HL-60 (cell line): ENCODE data around the gene IFI30.

Experiments used
- DNase-seq, 2 experiments: peaks; one replicate each; pipeline ENCODE4 v3.0.0-alpha.2; 2010 to 2020; ENCODE audit warnings: low read depth in 1 of 2, low spot score in 1 of 2
- H3K27ac ChIP-seq: fragments of 250-450 bp; sonication (Bioruptor Pico); replicated peaks from 2 replicates; pipeline ENCODE4 v1.5.1; 2020; ENCODE audit warnings: mild to moderate bottlenecking, moderate library complexity
- H3K27me3 ChIP-seq: fragments of 250-450 bp; sonication (Bioruptor Pico); 2 replicates; pipeline ENCODE4 v1.5.1; 2021; ENCODE audit warnings: mild to moderate bottlenecking, moderate library complexity; ENCODE audit not compliant: insufficient read depth, poor library complexity, severe bottlenecking
- H3K4me3 ChIP-seq: replicated peaks from 2 replicates; pipeline ENCODE4 v1.5.1; 2011; ENCODE audit warnings: mild to moderate bottlenecking, control low read depth, low read length; ENCODE audit not compliant: insufficient read depth
- CTCF ChIP-seq: IDR thresholded peaks from one replicate; pipeline ENCODE4 v1.5.1; 2011; ENCODE audit warnings: low read length, control low read depth, inconsistent platforms; ENCODE audit not compliant: insufficient read depth
- GABPA ChIP-seq: IDR thresholded peaks from 2 replicates; pipeline ENCODE4 v1.6.1; 2012; ENCODE audit warnings: low read depth
- POLR2AphosphoS5 ChIP-seq: IDR thresholded peaks from 2 replicates; pipeline ENCODE4 v1.6.1; 2012; ENCODE audit warnings: low read depth
- SPI1 ChIP-seq: IDR thresholded peaks from 2 replicates; pipeline ENCODE4 v1.6.1; 2012; ENCODE audit warnings: low read depth, mild to moderate bottlenecking, borderline replicate concordance
- long read RNA-seq: library from polyadenylated mRNA; unstranded; transcript quantifications from one replicate; pipeline ENCODE4 v2.0.0, GENCODE V29; 2020
- TF ChIP-seq, protein P1 (sequence below): IDR thresholded peaks from 2 replicates; pipeline ENCODE4 v1.6.1; 2012; ENCODE audit warnings: low read depth; ENCODE audit not compliant: insufficient replicate concordance

Gene IFI30
- long read RNA-seq, transcript IFI30-201 (7 exons, 1,134 nt) = major isoform, 121 of 122 reads
- long read RNA-seq, partial matches to known transcripts = 1 of 122 reads
- long read RNA-seq, other reads (novel, unspliced or antisense) = 0 of 122 reads

DNA sequence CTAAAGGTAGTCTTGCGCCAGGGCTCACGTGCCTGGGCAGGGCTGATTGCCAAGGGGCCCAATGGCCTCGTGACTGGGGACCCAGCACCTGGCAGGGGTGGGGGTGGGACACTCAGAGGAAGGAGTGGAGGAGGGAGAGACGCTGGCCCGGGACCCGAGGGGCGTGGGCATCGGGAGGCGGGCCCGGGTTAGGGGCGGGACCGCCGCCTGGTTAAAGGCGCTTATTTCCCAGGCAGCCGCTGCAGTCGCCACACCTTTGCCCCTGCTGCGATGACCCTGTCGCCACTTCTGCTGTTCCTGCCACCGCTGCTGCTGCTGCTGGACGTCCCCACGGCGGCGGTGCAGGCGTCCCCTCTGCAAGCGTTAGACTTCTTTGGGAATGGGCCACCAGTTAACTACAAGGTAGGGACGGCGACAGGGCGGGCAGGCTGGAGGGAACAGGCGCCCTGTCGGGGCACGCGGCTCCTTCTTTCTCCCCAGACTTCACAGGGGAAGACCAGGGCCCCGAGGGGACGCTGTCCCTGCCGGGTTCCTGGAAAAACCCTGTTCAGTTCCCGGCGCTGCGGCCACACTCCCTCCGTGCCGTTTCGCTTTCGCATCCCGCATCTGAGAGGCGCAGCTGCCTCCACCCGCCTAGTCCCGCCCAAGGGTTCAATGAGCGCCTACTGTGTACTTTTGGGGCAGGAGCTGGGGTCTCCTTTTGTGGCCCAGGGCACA is at the start of gene IFI30:
IFI30 (plus strand) TSS at position 242 of the 717 bp plus-strand sequence; CDS start at position 271, 29 bp downstream.
- DNase-seq = peak; percentile 92 to 94
- Histone ChIP-seq H3K27me3 (no peaks in the 10 kb centered on the region), H3K4me3 (peak within 1 kb of the TSS; percentile 78), H3K27ac (peak within 1 kb of the TSS; percentile 89)
- TF ChIP-seq SPI1 = no peak
- TF ChIP-seq, protein P1, sequence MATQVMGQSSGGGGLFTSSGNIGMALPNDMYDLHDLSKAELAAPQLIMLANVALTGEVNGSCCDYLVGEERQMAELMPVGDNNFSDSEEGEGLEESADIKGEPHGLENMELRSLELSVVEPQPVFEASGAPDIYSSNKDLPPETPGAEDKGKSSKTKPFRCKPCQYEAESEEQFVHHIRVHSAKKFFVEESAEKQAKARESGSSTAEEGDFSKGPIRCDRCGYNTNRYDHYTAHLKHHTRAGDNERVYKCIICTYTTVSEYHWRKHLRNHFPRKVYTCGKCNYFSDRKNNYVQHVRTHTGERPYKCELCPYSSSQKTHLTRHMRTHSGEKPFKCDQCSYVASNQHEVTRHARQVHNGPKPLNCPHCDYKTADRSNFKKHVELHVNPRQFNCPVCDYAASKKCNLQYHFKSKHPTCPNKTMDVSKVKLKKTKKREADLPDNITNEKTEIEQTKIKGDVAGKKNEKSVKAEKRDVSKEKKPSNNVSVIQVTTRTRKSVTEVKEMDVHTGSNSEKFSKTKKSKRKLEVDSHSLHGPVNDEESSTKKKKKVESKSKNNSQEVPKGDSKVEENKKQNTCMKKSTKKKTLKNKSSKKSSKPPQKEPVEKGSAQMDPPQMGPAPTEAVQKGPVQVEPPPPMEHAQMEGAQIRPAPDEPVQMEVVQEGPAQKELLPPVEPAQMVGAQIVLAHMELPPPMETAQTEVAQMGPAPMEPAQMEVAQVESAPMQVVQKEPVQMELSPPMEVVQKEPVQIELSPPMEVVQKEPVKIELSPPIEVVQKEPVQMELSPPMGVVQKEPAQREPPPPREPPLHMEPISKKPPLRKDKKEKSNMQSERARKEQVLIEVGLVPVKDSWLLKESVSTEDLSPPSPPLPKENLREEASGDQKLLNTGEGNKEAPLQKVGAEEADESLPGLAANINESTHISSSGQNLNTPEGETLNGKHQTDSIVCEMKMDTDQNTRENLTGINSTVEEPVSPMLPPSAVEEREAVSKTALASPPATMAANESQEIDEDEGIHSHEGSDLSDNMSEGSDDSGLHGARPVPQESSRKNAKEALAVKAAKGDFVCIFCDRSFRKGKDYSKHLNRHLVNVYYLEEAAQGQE = peak; percentile 32
- no peak for TF ChIP-seq CTCF
- no peak for TF ChIP-seq GABPA
- TF ChIP-seq POLR2AphosphoS5 = peak; percentile 39; the same call in 1 of the 2 replicates

- no peaks in the 10 kb centered on the region for H3K27me3 ChIP-seq
- H3K4me3 ChIP-seq = no peak overlapping the region
- TF ChIP-seq CTCF = no peak
- TF ChIP-seq POLR2AphosphoS5 = no peak
- TF ChIP-seq GABPA = no peak
- TF ChIP-seq, protein P1 = no peak
- TF ChIP-seq SPI1 = no peak
- no peak for DNase-seq
- H3K27ac ChIP-seq = no peak overlapping the region
These were observed 49.8 kb upstream of the IFI30 start for GRCh38 chr19:18123819-18124218.

DNA sequence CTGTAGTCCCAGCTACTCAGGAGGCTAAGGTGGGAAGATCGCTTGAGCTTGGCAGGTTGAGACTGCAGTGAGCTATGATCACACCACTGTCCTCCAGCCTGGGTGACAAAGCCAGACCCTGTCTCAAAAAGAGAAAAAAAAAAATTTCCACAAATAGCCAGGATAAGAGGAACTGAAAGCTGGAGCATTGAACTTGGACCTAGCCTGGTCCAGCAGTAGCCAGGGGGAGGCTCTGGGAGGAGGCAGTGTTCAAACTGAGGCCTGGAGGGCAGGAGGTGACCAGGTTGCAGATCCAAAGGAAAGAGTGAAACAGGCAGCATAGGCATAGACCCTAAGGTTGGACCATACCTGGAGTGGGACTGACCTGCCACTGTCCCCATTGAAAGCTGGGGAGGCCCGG is 47.5 kb upstream of the IFI30 start:
- Histone ChIP-seq H3K4me3 (no peak overlapping the region), H3K27ac (no peak overlapping the region), H3K27me3 (no peaks in the 10 kb centered on the region)
- TF ChIP-seq SPI1 (no peak), CTCF (no peak), POLR2AphosphoS5 (no peak), GABPA (no peak)
- TF ChIP-seq, protein P1 = no peak
- no peak for DNase-seq
